Uterus (tissue), 4 donors: Measurements from ENCODE around the gene C11orf21. TPM values are rescaled to one million over a fixed set of nuclear protein-coding genes. Genes with fewer than 3 reads are reported as not detected.

Source experiments
- DNase-seq, 2 donors: peaks; one replicate each; pipeline ENCODE4 v3.0.0-alpha.2; 2019 to 2020
- H3K27ac ChIP-seq, 2 donors: fragments of 200-600 bp; sonication (generic); 1 replicate in 1 of 2; 2 replicates in 1 of 2; pipeline ENCODE4 v1.5.1; 2016 to 2018
- H3K27me3 ChIP-seq, 2 donors: fragments of 200-600 bp; sonication (generic); one replicate each; pipeline ENCODE4 v1.5.1; 2018 to 2019; ENCODE audit warnings: control low read depth in 1 of 2
- H3K36me3 ChIP-seq, 2 donors: fragments of 200-600 bp; sonication (generic); one replicate each; pipeline ENCODE4 v1.5.1; 2019; ENCODE audit warnings: control low read depth in 1 of 2
- H3K4me1 ChIP-seq, 2 donors: fragments of 200-600 bp; sonication (generic); one replicate each; pipeline ENCODE4 v1.5.1; 2018 to 2019; ENCODE audit warnings: control low read depth in 1 of 2
- H3K4me3 ChIP-seq, 2 donors: fragments of 200-600 bp; sonication (generic); 1 replicate in 1 of 2; 2 replicates in 1 of 2; pipeline ENCODE4 v1.5.1; 2018 to 2019; ENCODE audit warnings: mild to moderate bottlenecking in 1 of 2
- H3K9me3 ChIP-seq, 2 donors: fragments of 200-600 bp; sonication (generic); one replicate each; pipeline ENCODE4 v1.5.1; 2019; ENCODE audit warnings: control low read depth in 1 of 2
- POLR2A ChIP-seq, 2 donors: fragments of 450-650 bp; IDR thresholded peaks; one replicate each; pipeline ENCODE4 v1.6.1; 2016; ENCODE audit warnings: antibody characterized with exemption in 2 of 2, mild to moderate bottlenecking in 1 of 2, moderate library complexity in 1 of 2
- intact Hi-C: fragments of 100-400 bp; cut with DNase I; formaldehyde crosslinking; loops from one replicate; pipeline ENCODE4 v1.15.1; 2023; ENCODE audit warnings: low total_unique reads
- total RNA-seq, 4 donors: library from RNA; depleted of rRNA in 3 of 4; stranded (reverse); fragments of >200 nt in 3 of 4; gene quantifications; one replicate each; pipeline versions ENCODE4 v1.1.0 to v1.2.4, GENCODE V29; 2014 to 2023
- TF ChIP-seq, protein P1 (sequence below), 4 experiments: fragments of 200-600 bp in 2 of 4; fragments of 450-650 bp in 2 of 4; sonication (generic) in 2 of 4; IDR thresholded peaks; one replicate each; pipeline ENCODE4 v1.5.1; 2016 to 2019; ENCODE audit warnings: antibody characterized with exemption in 4 of 4, mild to moderate bottlenecking in 2 of 4, moderate library complexity in 1 of 4
- donor health status: DM: yes; HTN: yes; CAD: no.

Gene C11orf21
- total RNA-seq, 4 donors from 2014 or later = 1.7 to 1.8 TPM; not detected in 2

DNA sequence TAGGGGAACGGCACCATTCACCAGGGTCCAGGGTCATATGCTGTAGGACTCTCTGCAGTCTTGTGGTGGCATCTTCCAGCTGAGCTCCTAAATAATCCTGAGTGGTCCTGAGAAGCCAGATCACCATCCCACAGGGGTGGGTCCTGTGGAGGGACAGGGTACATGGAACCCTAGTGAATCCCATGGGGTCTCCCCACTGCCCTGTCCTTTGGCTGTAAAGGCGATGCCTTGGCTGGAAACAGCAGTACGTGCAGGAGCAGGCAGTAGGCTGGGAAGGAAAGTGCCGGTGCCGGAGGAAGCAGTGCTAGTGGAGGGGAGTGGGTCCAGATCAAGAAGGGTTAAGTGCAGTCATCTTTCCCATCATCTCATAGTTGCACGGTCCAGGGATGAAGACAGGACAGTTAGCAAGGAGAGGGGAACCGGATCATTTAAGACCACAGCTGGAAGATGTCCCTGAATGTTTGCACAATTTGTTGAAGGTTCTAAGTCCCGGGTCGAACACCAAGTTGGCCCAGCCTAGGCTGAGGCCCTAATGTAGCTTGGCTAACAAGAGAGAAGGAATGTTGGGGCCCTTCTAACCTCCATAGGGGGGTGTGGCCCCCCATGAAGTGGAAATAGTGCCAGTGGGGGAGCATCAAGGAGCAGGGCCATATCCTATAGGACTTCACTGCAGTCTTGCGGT is 18.2 kb upstream of the C11orf21 start:
- no peaks in the 10 kb centered on the region for H3K36me3 ChIP-seq
- peaks cover 0 to 8% of the 10 kb centered on the region in 2 donors for H3K4me1 ChIP-seq
- H3K27ac ChIP-seq = no peak overlapping the region
- no peaks in the 10 kb centered on the region for H3K27me3 ChIP-seq
- intact Hi-C loops = no loop called here
- peak in 1 of 2 donors; percentile 0 for DNase-seq
- TF ChIP-seq POLR2A (IDR thresholded peaks at IDR 0.05) = no peak
- TF ChIP-seq, protein P1, sequence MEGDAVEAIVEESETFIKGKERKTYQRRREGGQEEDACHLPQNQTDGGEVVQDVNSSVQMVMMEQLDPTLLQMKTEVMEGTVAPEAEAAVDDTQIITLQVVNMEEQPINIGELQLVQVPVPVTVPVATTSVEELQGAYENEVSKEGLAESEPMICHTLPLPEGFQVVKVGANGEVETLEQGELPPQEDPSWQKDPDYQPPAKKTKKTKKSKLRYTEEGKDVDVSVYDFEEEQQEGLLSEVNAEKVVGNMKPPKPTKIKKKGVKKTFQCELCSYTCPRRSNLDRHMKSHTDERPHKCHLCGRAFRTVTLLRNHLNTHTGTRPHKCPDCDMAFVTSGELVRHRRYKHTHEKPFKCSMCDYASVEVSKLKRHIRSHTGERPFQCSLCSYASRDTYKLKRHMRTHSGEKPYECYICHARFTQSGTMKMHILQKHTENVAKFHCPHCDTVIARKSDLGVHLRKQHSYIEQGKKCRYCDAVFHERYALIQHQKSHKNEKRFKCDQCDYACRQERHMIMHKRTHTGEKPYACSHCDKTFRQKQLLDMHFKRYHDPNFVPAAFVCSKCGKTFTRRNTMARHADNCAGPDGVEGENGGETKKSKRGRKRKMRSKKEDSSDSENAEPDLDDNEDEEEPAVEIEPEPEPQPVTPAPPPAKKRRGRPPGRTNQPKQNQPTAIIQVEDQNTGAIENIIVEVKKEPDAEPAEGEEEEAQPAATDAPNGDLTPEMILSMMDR (IDR thresholded peaks at IDR 0.05) = no peak
- H3K4me3 ChIP-seq = no peak overlapping the region
- no peaks in the 10 kb centered on the region for H3K9me3 ChIP-seq

DNA sequence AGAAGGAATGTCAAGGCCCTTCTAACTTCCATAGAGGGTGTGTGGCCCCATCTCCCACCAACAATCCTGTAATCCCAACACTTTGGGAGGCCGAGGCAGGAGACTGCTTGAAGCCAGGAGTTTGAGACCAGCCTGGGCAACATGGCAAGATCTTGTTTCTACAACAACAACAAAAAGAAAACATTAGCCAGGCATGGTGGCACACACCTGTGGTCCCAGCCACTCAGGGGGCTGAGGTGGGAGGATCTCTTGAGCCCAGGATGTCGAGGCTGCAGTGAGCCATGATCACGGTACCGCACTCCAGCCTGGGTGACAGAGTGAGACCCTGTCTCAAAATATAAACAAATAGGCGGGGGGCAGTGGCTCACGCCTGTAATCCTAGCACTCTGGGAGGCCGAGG is 17.0 kb upstream of the C11orf21 start:
- peak in 1 of 2 donors; percentile 4 for DNase-seq
- TF ChIP-seq, protein P1 (IDR thresholded peaks at IDR 0.05) = no peak
- no peak for TF ChIP-seq POLR2A (IDR thresholded peaks at IDR 0.05)

DNA sequence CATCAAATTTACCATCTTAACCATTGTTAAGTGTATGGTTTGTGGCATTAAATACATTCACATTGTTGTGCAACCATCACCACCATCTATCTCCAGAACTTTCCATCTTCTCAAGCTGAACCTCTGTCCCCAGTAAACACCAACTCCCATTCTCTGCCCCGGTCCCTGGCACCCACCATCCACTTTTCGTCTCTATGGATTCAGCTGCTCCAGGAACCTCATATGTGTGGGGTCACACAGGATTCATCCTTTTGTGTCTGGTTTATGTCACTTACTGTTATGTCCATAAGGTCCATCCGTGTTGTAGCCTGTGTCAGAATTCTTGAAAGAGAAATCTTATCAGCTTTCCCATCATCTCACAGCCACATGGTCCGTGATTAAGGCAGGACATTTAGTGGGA is 16.4 kb upstream of the C11orf21 start:
- intact Hi-C loops = no loop called here
- no peak for DNase-seq
- TF ChIP-seq POLR2A (IDR thresholded peaks at IDR 0.05) = no peak
- TF ChIP-seq, protein P1 (IDR thresholded peaks at IDR 0.05) = no peak

More for the DNA sequence above, 17.0 kb upstream of the C11orf21 start:
- Histone ChIP-seq H3K27me3 (no peaks in the 10 kb centered on the region), H3K4me3 (no peak overlapping the region), H3K27ac (no peak overlapping the region), H3K9me3 (no peaks in the 10 kb centered on the region), H3K4me1 (peaks cover 6 to 9% of the 10 kb centered on the region in 2 donors), H3K36me3 (no peaks in the 10 kb centered on the region)
- intact Hi-C loops = no loop called here

DNA sequence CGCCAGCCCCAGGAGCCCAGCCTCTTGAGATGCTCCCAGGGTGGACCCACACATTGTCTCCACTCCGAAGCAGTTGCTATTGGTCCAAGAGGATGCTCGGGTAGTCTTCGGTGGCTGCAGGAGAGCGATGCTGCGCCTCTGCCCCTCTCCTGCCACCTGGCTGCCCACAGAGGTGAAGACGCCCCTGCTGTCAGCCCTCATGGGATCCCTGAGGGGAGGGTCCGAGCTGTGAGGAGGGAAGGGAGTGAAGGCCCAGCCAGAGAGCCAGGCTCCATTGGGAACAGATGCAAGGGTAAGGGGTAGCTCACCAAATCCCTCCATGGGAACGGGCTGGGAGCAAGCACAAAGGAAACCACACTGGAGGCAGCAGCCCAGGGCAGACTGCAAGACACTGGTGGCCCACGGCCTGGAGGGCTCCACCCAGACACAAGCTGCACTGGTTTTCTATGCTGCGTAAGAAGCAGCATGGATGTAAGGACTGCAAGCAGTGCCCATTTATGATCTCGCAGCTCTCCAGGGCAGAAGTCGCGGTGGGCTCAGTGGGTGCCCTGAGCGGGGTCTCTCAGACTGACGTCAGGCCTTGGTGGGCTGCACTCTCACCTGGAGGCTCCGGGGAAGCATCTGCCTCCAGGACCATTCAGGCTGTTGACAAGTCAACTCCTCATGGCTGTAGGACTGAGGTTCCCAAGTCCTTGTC is 15.8 kb upstream of the C11orf21 start:
- H3K27ac ChIP-seq = no peak overlapping the region
- TF ChIP-seq, protein P1 (IDR thresholded peaks at IDR 0.05) = no peak
- TF ChIP-seq POLR2A (IDR thresholded peaks at IDR 0.05) = no peak
- H3K9me3 ChIP-seq = no peaks in the 10 kb centered on the region
- H3K36me3 ChIP-seq = no peaks in the 10 kb centered on the region
- H3K4me3 ChIP-seq = no peak overlapping the region
- DNase-seq = no peak
- H3K4me1 ChIP-seq = peaks cover 11 to 20% of the 10 kb centered on the region in 2 donors
- intact Hi-C loops = no loop called here
- H3K27me3 ChIP-seq = no peaks in the 10 kb centered on the region

More for the DNA sequence above, 16.4 kb upstream of the C11orf21 start:
- no peaks in the 10 kb centered on the region for H3K36me3 ChIP-seq
- H3K27ac ChIP-seq = no peak overlapping the region
- peaks cover 6 to 15% of the 10 kb centered on the region in 2 donors for H3K4me1 ChIP-seq
- H3K4me3 ChIP-seq = no peak overlapping the region
- no peaks in the 10 kb centered on the region for H3K9me3 ChIP-seq
- H3K27me3 ChIP-seq = no peaks in the 10 kb centered on the region

DNA sequence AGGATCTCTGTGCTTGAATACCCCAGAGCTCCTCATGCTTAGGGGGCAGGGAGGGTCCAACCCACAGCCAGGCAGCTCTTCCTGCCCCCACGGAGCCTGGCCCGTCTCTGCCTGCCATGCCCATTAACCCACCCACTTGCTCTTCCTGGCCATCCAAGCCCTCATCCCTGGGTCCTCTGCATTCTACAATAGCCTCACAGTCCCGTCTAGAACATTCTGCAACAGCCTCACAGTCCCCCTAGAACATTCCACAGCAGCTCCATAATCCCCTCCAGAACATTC is 15.2 kb upstream of the C11orf21 start:
- Histone ChIP-seq H3K27me3 (no peaks in the 10 kb centered on the region), H3K4me1 (peaks cover 13 to 25% of the 10 kb centered on the region in 2 donors), H3K36me3 (no peaks in the 10 kb centered on the region), H3K9me3 (no peaks in the 10 kb centered on the region), H3K4me3 (no peak overlapping the region), H3K27ac (no peak overlapping the region)
- DNase-seq = no peak
- intact Hi-C loops = no loop called here
- TF ChIP-seq POLR2A (IDR thresholded peaks at IDR 0.05) = no peak
- TF ChIP-seq, protein P1 (IDR thresholded peaks at IDR 0.05) = no peak
